Measurements from ENCODE around the gene CLEC10A. TPM values are rescaled to one million over a fixed set of nuclear protein-coding genes. Genes with fewer than 3 reads are reported as not detected.

Gene CLEC10A
- total and polyA plus RNA-seq, 2 experiments from 2014 or later: not detected

DNA sequence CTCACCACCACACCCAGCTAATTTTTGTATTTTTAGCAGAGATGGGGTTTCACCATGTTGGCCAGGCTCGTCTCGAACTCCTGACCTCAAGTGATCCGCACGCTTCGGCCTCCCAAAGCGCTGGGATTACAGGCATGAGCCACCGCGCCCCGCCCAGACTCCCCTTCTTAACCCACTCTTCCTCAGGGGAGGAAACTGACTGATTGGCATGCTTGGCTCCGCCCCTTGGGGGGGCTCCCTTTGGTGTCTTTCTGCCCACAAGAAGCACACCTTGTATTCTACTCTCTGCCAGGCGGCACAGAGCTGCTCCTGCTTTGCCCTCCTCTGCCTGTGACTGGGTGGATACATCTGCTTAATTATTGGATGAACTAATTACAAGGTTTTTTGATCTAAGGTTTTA, 39.3 kb upstream of the CLEC10A start:
- Histone ChIP-seq H2AFZ (peak overlapping the region; percentile 5; the same call in 1 of the 2 replicates), H3F3A (replicated peaks; ENCODE audit: low read depth) (no peaks in the 10 kb centered on the region), H3K4me1 (ENCODE audit: insufficient read depth) (0 out of 2 replicates have a peak, but pooled peaks cover 7% of the 10 kb centered on the region), H3K36me3 (ENCODE audit: insufficient read depth) (no peaks in the 10 kb centered on the region), H3K27me3 (ENCODE audit: insufficient read depth) (no peaks in the 10 kb centered on the region), H4K20me1 (replicated peaks; ENCODE audit: insufficient read depth) (no peaks in the 10 kb centered on the region), H3K79me2 (replicated peaks; ENCODE audit: insufficient read depth) (no peaks in the 10 kb centered on the region), H3K9me2 (ENCODE audit: insufficient read depth) (no peaks in the 10 kb centered on the region), H3K4me3 (no peak overlapping the region), H3K27ac (ENCODE audit: low read depth) (no peak overlapping the region), H3K4me2 (no peak overlapping the region)
- no peak overlapping the region for H3K27ac Mint-ChIP-seq
- peaks cover 3% of the 10 kb centered on the region; the same call in 2 of the 3 replicates for H3K4me1 Mint-ChIP-seq
- H3K27me3 Mint-ChIP-seq (ENCODE audit: insufficient read depth, low read depth, poor library complexity): peaks cover 17% of the 10 kb centered on the region
- DNase-seq (ENCODE audit: low spot score) (peak; percentile 43), ATAC-seq (peak; percentile 69)
- H3K9me3 Mint-ChIP-seq: no peaks in the 10 kb centered on the region
- no peak for TF ChIP-seq STAT1 (IDR thresholded peaks at IDR 0.05; ENCODE audit: unreplicated experiment)
- no peak for TF ChIP-seq NANOG (IDR thresholded peaks at IDR 0.05; ENCODE audit: borderline replicate concordance)
- TF ChIP-seq EZH2phosphoT487 (IDR thresholded peaks at IDR 0.05; ENCODE audit: unreplicated experiment): no peak
- TF ChIP-seq EZH2 (IDR thresholded peaks at IDR 0.05; ENCODE audit: low read depth, unreplicated experiment): no peak
- TF ChIP-seq JUNB (IDR thresholded peaks at IDR 0.05; ENCODE audit: unreplicated experiment): no peak
- TF ChIP-seq, protein P1, sequence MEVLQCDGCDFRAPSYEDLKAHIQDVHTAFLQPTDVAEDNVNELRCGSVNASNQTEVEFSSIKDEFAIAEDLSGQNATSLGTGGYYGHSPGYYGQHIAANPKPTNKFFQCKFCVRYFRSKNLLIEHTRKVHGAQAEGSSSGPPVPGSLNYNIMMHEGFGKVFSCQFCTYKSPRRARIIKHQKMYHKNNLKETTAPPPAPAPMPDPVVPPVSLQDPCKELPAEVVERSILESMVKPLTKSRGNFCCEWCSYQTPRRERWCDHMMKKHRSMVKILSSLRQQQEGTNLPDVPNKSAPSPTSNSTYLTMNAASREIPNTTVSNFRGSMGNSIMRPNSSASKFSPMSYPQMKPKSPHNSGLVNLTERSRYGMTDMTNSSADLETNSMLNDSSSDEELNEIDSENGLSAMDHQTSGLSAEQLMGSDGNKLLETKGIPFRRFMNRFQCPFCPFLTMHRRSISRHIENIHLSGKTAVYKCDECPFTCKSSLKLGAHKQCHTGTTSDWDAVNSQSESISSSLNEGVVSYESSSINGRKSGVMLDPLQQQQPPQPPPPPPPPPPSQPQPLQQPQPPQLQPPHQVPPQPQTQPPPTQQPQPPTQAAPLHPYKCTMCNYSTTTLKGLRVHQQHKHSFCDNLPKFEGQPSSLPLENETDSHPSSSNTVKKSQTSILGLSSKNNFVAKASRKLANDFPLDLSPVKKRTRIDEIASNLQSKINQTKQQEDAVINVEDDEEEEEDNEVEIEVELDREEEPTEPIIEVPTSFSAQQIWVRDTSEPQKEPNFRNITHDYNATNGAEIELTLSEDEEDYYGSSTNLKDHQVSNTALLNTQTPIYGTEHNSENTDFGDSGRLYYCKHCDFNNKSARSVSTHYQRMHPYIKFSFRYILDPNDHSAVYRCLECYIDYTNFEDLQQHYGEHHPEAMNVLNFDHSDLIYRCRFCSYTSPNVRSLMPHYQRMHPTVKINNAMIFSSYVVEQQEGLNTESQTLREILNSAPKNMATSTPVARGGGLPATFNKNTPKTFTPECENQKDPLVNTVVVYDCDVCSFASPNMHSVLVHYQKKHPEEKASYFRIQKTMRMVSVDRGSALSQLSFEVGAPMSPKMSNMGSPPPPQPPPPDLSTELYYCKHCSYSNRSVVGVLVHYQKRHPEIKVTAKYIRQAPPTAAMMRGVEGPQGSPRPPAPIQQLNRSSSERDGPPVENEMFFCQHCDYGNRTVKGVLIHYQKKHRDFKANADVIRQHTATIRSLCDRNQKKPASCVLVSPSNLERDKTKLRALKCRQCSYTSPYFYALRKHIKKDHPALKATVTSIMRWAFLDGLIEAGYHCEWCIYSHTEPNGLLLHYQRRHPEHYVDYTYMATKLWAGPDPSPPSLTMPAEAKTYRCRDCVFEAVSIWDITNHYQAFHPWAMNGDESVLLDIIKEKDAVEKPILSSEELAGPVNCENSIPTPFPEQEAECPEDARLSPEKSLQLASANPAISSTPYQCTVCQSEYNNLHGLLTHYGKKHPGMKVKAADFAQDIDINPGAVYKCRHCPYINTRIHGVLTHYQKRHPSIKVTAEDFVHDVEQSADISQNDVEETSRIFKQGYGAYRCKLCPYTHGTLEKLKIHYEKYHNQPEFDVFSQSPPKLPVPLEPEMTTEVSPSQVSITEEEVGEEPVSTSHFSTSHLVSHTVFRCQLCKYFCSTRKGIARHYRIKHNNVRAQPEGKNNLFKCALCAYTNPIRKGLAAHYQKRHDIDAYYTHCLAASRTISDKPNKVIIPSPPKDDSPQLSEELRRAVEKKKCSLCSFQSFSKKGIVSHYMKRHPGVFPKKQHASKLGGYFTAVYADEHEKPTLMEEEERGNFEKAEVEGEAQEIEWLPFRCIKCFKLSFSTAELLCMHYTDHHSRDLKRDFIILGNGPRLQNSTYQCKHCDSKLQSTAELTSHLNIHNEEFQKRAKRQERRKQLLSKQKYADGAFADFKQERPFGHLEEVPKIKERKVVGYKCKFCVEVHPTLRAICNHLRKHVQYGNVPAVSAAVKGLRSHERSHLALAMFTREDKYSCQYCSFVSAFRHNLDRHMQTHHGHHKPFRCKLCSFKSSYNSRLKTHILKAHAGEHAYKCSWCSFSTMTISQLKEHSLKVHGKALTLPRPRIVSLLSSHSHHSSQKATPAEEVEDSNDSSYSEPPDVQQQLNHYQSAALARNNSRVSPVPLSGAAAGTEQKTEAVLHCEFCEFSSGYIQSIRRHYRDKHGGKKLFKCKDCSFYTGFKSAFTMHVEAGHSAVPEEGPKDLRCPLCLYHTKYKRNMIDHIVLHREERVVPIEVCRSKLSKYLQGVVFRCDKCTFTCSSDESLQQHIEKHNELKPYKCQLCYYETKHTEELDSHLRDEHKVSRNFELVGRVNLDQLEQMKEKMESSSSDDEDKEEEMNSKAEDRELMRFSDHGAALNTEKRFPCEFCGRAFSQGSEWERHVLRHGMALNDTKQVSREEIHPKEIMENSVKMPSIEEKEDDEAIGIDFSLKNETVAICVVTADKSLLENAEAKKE (CRISPR knock-in tag; IDR thresholded peaks at IDR 0.05): no peak
- TF ChIP-seq, protein P2, sequence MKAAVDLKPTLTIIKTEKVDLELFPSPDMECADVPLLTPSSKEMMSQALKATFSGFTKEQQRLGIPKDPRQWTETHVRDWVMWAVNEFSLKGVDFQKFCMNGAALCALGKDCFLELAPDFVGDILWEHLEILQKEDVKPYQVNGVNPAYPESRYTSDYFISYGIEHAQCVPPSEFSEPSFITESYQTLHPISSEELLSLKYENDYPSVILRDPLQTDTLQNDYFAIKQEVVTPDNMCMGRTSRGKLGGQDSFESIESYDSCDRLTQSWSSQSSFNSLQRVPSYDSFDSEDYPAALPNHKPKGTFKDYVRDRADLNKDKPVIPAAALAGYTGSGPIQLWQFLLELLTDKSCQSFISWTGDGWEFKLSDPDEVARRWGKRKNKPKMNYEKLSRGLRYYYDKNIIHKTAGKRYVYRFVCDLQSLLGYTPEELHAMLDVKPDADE (IDR thresholded peaks at IDR 0.05): no peak
- TF ChIP-seq, protein P3, sequence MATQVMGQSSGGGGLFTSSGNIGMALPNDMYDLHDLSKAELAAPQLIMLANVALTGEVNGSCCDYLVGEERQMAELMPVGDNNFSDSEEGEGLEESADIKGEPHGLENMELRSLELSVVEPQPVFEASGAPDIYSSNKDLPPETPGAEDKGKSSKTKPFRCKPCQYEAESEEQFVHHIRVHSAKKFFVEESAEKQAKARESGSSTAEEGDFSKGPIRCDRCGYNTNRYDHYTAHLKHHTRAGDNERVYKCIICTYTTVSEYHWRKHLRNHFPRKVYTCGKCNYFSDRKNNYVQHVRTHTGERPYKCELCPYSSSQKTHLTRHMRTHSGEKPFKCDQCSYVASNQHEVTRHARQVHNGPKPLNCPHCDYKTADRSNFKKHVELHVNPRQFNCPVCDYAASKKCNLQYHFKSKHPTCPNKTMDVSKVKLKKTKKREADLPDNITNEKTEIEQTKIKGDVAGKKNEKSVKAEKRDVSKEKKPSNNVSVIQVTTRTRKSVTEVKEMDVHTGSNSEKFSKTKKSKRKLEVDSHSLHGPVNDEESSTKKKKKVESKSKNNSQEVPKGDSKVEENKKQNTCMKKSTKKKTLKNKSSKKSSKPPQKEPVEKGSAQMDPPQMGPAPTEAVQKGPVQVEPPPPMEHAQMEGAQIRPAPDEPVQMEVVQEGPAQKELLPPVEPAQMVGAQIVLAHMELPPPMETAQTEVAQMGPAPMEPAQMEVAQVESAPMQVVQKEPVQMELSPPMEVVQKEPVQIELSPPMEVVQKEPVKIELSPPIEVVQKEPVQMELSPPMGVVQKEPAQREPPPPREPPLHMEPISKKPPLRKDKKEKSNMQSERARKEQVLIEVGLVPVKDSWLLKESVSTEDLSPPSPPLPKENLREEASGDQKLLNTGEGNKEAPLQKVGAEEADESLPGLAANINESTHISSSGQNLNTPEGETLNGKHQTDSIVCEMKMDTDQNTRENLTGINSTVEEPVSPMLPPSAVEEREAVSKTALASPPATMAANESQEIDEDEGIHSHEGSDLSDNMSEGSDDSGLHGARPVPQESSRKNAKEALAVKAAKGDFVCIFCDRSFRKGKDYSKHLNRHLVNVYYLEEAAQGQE (IDR thresholded peaks at IDR 0.05; ENCODE audit: unreplicated experiment): no peak
- no peak for TF ChIP-seq ZNF114 (CRISPR knock-in tag; IDR thresholded peaks at IDR 0.05)
- no peak for TF ChIP-seq ZNF331 (CRISPR knock-in tag; IDR thresholded peaks at IDR 0.05; ENCODE audit: low read depth)
- no peak for TF ChIP-seq CREB1 (CRISPR knock-in tag; IDR thresholded peaks at IDR 0.05; ENCODE audit: low read depth)
- no peak for TF ChIP-seq POLR2AphosphoS5 (IDR thresholded peaks at IDR 0.05; ENCODE audit: low read depth)
- TF ChIP-seq, protein P4, sequence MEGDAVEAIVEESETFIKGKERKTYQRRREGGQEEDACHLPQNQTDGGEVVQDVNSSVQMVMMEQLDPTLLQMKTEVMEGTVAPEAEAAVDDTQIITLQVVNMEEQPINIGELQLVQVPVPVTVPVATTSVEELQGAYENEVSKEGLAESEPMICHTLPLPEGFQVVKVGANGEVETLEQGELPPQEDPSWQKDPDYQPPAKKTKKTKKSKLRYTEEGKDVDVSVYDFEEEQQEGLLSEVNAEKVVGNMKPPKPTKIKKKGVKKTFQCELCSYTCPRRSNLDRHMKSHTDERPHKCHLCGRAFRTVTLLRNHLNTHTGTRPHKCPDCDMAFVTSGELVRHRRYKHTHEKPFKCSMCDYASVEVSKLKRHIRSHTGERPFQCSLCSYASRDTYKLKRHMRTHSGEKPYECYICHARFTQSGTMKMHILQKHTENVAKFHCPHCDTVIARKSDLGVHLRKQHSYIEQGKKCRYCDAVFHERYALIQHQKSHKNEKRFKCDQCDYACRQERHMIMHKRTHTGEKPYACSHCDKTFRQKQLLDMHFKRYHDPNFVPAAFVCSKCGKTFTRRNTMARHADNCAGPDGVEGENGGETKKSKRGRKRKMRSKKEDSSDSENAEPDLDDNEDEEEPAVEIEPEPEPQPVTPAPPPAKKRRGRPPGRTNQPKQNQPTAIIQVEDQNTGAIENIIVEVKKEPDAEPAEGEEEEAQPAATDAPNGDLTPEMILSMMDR (conservative IDR thresholded peaks at IDR 0.05; ENCODE audit: low read depth in 2 of 2): no peak
- H3K36me3 Mint-ChIP-seq (ENCODE audit: low read depth): no peaks in the 10 kb centered on the region
- H3K4me3 Mint-ChIP-seq: no peak overlapping the region

Measured in GM23338 (cell line).